ACHN (cell line): Measurements from ENCODE around the gene FRYL.
"Not testable (repeated sequence)": the region's sequence is repeated elsewhere in the genome, so short reads cannot be mapped to it uniquely, and the experiment has no call there.

Source experiments
- DNase-seq: peaks from one replicate; pipeline ENCODE4 v3.0.0-alpha.2; 2015
- in situ Hi-C: cut with HindIII; loops from 2 replicates; pipeline ENCODE4 v1.10.0; 2017; ENCODE audit warnings: low sequenced_read_pairs, low pct_ligation_motif_present, low pct_unique_long_range_greater_than_20kb

The FRYL gene

GRCh38 chr4:48779998-48780864, at the start of gene FRYL:
Gene FRYL (minus strand): TSS chr4:48780279. CDS start chr4:48634410, 145,869 bp downstream.
- DNase-seq = peak; percentile 99
- in situ Hi-C loops = no loop called here

DNA sequence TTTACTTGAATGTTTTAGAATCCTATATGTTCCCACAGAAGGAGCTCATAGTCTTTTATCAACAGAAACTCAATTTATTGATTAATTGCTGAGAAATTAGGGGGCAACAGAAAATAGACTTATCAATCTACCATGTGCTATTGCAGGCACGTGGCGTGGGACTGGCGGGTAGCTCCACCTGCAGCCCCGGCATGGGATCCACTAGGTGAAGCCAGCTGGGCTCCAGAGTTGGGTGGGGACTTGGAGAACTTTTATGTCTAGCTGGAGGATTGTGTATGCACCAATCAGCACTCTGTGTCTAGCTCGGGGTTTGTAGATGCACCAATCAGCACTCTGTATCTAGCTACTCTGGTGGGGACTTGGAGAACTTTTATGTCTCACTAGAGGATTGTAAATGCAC, 47.5 kb upstream of the FRYL start:
- no peak for DNase-seq
- in situ Hi-C loops = loop anchor here (25.0 kb wide), 1 partner anchor 135 kb away; no protein-coding TSS in a partner anchor

DNA sequence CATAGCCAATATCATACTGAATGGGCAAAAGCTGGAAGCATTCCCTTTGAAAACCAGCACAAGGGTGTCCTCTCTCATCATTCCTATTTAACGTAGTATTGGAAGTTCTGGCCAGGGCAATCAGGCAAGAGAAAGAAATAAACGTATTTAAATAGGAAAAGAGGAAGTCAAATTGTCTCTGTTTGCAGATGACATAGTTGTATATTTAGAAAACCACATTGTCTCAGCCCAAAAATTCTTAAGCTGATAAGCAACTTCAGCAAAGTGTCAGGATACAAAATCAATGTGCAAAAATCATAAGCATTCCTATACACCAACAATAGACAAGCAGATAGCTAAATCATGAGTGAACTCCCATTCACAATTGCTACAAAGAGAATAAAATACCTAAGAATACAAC, 41.4 kb upstream of the FRYL start:
- DNase-seq, in situ Hi-C loops: not testable (repeated sequence)

DNA sequence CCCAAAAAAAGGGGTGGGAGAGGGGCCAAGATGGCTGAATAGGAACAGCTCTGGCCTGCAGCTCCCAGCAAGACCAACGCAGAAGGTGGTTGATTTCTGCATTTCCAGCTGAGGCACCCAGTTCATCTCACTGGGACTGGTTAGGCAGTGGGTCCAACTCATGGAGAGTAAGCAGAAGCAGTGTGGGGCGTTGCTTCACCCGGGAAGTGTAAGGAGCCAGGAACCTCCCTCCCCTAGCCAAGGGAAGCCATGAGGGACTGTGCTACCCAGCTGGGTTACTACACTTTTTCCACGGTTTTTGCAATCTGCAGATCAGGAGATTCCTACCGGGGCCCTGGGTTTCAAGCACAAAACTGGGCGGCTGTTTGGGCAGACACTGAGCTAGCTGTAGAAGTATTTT, 36.9 kb upstream of the FRYL start:
- no peak for DNase-seq
- in situ Hi-C loops = no loop called here

GRCh38 chr4:48816297-48816696, 36.2 kb upstream of the FRYL start:
- in situ Hi-C loops, DNase-seq: not testable (repeated sequence)

- DNase-seq = no peak
- in situ Hi-C loops = no loop called here
Observed at GRCh38 chr4:48815483-48815882, 35.4 kb upstream of the FRYL start.

DNA sequence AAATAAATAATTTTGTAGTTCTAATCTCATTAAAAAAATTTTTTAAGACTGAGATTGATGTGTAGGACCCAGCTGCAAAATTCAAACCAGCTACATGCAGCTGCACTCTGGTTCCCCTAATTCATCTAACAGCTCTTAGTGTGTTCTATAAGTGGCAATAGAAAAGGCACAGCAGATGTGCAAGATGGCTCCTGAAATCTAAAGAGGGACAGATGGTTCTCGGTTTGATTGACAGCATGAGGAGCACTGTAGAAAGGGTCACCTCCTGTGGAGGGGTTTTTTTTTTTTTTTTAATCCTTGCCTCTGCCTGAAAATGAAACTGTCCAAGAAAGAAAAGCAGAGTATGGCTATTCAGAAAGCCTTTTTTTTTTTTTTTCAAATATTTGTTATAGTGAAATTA, 33.9 kb upstream of the FRYL start:
- DNase-seq = no peak
- in situ Hi-C loops = no loop called here

DNA sequence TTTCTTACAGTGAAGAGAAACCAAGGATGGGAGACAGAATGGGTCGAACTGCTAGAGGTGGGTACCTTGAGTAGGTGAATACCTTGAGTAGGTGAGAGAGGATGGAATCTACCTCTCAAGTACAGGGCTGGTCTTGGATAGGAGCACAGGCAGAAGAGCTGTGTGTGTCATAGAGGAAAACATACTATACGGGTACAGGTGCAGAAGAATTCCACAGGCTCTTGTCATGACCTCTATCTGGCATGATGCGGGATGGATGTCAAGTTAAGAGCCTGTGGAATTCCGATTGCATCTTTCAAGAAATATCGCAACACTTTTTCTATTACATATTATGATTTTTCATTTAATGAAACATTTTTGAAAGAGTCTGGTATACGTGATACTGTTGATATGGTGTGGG, 32.8 kb upstream of the FRYL start:
- no peak for DNase-seq
- in situ Hi-C loops = no loop called here

DNA sequence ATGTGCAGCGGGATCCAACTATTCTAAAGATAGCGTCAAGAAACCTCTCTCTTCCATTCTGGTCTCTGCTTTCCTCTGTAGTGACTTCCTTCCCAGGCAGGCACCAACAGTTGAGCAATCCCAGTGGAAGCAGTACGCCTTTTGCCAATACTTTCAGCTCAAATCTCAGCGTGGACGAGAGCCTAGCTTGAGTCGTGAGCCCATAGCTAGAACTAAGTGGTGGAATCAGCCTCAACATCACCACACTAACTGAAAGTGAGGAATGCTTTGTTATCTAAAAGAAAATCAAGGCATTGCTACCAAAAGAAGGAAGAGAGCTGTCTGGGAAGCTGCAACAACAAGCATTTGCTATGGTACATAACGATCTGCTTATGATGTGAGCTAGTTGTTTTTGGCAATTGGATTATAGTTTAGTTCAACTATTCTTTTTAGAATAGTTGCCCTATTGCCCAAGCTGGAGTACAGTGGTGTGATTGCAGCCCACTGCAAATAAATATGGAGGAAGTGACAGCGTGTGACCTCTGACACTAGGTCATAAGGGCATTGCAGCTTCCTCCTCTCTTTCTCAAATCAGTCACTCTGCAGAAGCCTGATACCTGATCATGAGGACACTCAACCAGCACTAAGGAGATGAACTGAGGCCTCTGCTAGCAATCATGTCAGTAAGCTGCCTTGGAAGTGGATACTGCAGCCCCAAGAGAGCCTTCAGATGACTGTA, 24.7 kb upstream of the FRYL start:
- in situ Hi-C loops = no loop called here

DNA sequence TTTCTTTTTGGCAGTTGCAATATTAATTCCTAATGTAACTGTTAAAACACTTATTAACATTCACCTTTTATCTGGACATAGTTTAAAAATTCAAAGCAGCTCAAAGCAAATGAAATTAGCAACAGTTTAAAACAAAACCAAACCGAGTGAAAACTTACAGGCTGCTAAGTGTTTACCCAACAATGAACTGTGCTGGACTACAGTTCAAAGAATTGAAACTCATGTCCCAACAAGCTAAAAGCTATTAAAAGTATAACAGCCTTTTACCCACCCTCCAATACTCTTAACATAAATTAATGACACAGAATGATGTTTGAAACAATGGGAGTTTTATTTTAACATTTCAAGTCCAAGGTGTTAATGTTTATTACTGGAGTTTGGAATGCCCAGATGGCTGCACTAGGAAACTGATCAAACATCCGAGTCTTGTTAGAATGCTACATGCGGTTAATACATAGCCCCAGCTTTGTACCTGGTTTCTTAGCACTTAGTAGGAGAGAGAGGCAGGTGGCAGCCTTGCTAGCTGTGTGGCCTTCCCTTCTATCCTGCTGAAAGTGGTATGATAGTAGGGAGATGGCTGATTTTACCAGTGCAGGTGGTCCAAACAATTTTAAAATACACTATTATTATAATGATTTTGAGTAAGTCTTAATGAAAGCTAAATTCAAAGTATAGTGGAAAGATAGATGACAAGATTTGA, 21.1 kb upstream of the FRYL start:
- DNase-seq = no peak
- in situ Hi-C loops = no loop called here

More for the DNA sequence above, 24.7 kb upstream of the FRYL start:
- DNase-seq = no peak

DNA sequence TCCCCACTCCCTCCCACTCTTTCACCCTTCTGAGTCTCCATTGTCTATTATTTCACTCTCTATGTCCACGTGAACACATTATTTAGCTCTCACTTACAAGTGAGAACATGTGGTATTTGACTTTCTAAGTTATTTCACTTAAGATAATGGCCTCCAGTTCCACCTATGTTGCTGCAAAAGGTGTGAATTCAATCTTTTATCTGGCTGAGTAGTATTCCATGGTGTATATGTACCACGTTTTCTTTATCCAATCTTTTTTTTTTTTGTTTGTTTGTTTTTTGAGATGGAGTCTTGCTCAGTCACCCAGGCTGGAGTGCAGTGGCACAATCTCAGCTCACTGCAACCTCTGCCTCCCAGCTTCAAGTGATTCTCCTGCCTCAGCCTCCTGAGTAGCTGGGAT, 20.1 kb upstream of the FRYL start:
- in situ Hi-C loops, DNase-seq: not testable (repeated sequence)

DNA sequence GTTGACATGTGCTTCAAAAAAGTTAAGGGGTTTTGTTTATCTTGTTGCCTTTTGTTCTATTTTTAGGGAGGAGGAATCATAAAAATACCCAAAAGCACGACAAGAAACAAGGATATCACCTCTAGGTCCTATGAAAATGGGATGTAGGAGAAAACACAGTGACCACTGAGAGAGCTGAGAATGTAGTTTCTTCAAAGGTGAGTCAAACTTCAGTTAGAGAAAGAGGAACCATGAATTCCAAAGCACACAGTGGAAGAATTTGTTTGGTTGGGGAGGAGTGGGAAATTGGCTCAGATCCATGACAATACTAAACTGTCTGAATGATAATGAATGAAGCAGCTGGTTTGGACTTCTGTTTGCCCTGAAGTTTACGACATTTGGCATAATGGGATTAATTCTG, 19.1 kb upstream of the FRYL start:
- in situ Hi-C loops = no loop called here
- DNase-seq = no peak

- DNase-seq = no peak
- in situ Hi-C loops = no loop called here
Observed at GRCh38 chr4:48798117-48798516, 18.0 kb upstream of the FRYL start.

DNA sequence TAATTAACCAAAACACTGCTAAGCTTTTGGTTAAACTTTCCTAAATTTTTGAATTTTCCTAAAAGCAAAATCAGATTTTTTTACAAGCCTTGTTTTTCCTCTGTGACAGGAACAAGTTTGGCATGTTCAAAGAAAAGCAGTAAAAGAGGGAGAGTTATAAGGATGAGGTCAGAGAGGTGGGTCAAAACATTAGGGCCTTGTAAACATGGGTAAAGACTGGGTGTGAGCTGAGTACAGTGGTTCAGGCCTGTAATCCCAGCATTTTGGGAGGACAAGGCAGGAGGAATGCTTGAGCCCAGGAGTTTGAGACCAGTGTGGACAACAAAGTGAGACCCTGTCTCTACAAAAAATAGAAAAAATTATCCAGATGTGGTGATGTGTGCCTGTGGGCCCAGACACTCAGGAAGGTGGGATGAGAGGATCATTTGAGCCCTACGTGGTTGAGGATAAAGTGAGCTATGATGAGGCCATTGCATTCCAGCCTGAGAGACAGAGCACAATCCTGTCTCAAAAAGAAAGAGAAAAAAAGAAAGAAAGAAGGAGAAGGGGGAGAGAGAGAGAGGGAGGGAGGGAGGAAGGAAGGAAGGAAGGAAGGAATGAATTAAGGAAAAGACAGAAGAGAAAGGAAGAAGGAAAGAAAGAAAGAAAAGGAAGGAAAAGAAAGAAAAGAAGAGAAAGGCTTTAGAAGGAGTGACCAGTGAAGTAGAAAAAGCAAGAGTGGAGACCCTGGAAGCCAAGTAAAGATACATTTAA, 17.0 kb upstream of the FRYL start:
- in situ Hi-C loops = no loop called here
- DNase-seq = no peak

GRCh38 chr4:48796191-48796926, 16.3 kb upstream of the FRYL start:
- no peak for DNase-seq
- in situ Hi-C loops = no loop called here

DNA sequence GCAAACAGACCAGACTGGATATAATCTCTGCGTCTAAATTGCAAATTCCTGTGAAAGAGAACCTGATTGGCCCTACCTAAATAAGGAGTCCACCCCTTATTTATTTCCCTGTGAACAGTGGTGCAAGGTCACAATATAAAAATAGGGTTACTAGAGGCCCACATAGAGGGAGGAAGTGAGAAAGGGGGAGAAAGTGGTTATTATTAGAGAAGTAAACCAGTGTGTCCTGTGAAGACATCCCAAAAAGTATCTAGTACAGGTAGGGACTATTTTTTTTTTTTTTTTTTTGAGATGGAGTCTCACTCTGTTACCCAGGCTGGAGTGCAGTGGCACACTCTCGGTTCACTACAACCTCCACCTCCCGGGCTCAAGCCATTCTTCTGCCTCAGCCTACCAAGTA, 15.0 kb upstream of the FRYL start:
- in situ Hi-C loops = no loop called here
- no peak for DNase-seq

GRCh38 chr4:48792348-48793006, 12.4 kb upstream of the FRYL start:
- in situ Hi-C loops = no loop called here
- DNase-seq = no peak
